SK-N-SH treated with all-trans-retinoic acid at 6 μM for 48 hours (cell line): ENCODE measurements around the gene RPS4Y2.

Experiments
- ATAC-seq: fragments of 200-7000 bp; cut with Tn5 transposase; 3 replicates; pipeline ENCODE4 v1.9.1; 2020; ENCODE audit warnings: mild to moderate bottlenecking, moderate library complexity
- ISL1 ChIP-seq: fragments of 250-450 bp; sonication (Bioruptor Pico); IDR thresholded peaks from 2 replicates; pipeline ENCODE4 v2.1.2; 2022; ENCODE audit warnings: mild to moderate bottlenecking, moderate library complexity
- ZNF565 ChIP-seq: fragments of 450-650 bp; formaldehyde crosslinking; conservative IDR thresholded peaks from 2 replicates; pipeline ENCODE4 v1.5.0; 2020; ENCODE audit warnings: low read depth, mild to moderate bottlenecking, moderate library complexity

RPS4Y2 gene

GRCh38 chrY:20817067-20817466 is 61.2 kb downstream of the RPS4Y2 start:
- TF ChIP-seq ZNF565 (CRISPR knock-in tag) (no peak), ISL1 (CRISPR knock-in tag) (no peak)
- ATAC-seq = no peak
